Heart right ventricle (tissue), 16 donors: ENCODE measurements around the gene HNF4A. TPM values are rescaled to one million over a fixed set of nuclear protein-coding genes. Genes with fewer than 3 reads are reported as not detected.
A peak's percentile ranks its signal among the peaks of the same experiment; 100 is the strongest.

Experiments
- ATAC-seq, 8 donors: fragments of 200-7000 bp; cut with Tn5 transposase; one replicate each; pipeline ENCODE4 v1.9.1; 2020; ENCODE audit warnings: mild to moderate bottlenecking in 8 of 8, moderate library complexity in 8 of 8, moderate number of reproducible peaks in 1 of 8
- DNase-seq, 2 donors: peaks; one replicate each; pipeline ENCODE4 v3.0.0-alpha.2; 2020
- H3K27ac ChIP-seq, 10 donors: fragments of 200-600 bp; sonication (generic) in 2 of 10; one replicate each; pipeline versions ENCODE4 v1.5.0 to v1.8.0; 2020 to 2022; ENCODE audit warnings: mild to moderate bottlenecking in 3 of 10
- H3K27me3 ChIP-seq, 7 donors: fragments of 200-600 bp; one replicate each; pipeline ENCODE4 v1.8.0; 2021 to 2022; ENCODE audit warnings: mild to moderate bottlenecking in 2 of 7
- H3K36me3 ChIP-seq, 9 donors: fragments of 200-600 bp; sonication (generic) in 1 of 9; one replicate each; pipeline versions ENCODE4 v1.5.0 to v1.8.0; 2020 to 2022; ENCODE audit warnings: mild to moderate bottlenecking in 2 of 9
- H3K4me1 ChIP-seq, 9 donors: fragments of 200-600 bp; sonication (generic) in 1 of 9; one replicate each; pipeline versions ENCODE4 v1.5.0 to v1.8.0; 2020 to 2022; ENCODE audit warnings: mild to moderate bottlenecking in 4 of 9
- H3K4me3 ChIP-seq, 10 donors: fragments of 200-600 bp; sonication (generic) in 2 of 10; one replicate each; pipeline versions ENCODE4 v1.5.0 to v1.8.0; 2020 to 2022; ENCODE audit warnings: mild to moderate bottlenecking in 7 of 10, moderate library complexity in 2 of 10
- H3K9me3 ChIP-seq, 11 donors: fragments of 200-600 bp in 10 of 11; sonication (generic) in 2 of 11; one replicate each; pipeline versions ENCODE4 v1.5.0 to v1.8.0; 2013 to 2022; ENCODE audit warnings: mild to moderate bottlenecking in 2 of 11, control low read depth in 1 of 11, moderate library complexity in 1 of 11
- WGBS, 2 donors: extraction: QIAGEN DNeasy Blood & Tissue Kit; methylation state at CpG; one replicate each; pipeline ENCODE4 v1.1.7; 2013; ENCODE audit warnings: inconsistent platforms in 1 of 2; 5-methylcytosine and 5-hydroxymethylcytosine counted together
- intact Hi-C, 10 donors: fragments of 100-400 bp; cut with DNase I; formaldehyde crosslinking; loops; one replicate each; pipeline versions ENCODE4 v1.11.1 to v1.14.2; 2022
- polyA plus RNA-seq, 2 donors: library from polyadenylated mRNA; stranded (reverse); fragments of 200-250 nt; gene quantifications; one replicate each; pipeline ENCODE4 v1.2.3, GENCODE V29; 2013
- total RNA-seq, 10 donors: library from RNA; stranded (reverse); fragmentation: NEBNext Ultra II Directional in 3 of 10; extraction: Animal tissue kit (Norgen Biotek cat#: 25700) in 3 of 10; gene quantifications; one replicate each; pipeline versions ENCODE4 v1.2.1 to v1.2.4, GENCODE V29; 2021 to 2023
- TF ChIP-seq, protein P1 (sequence below), 9 donors: fragments of 200-600 bp; sonication (generic) in 2 of 9; IDR thresholded peaks; one replicate each; pipeline versions ENCODE4 v1.5.0 to v1.8.0; 2021 to 2022; ENCODE audit warnings: antibody characterized with exemption in 9 of 9, mild to moderate bottlenecking in 5 of 9, moderate library complexity in 1 of 9
- donor health status: Arrhythmogenic right ventricular cardiomyopathy.
- donor health status: ischemic (EF 13 %, LVEDD 7.1; RV severe dilation, severe dysfunction).
- donor health status: healthy with polysubstance abuse.
- donor health status: DM: no; HTN: yes; CAD: no.
- donor health status: DM: no; HTN: no; CAD: no.
- donor health status: ischemic (EF 25% LVEDD 6.9; RV normal size, moderate dysfunction).
- donor health status: ischemic (EF 25% LVEDD 5.7; RV mildly dilated, moderate dysfunction).
- donor health status: healthy.
- donor health status: DM: yes; HTN: yes; CAD: no.
- donor health status: Ischemic cardiomyopathy.
- donor health status: ischemic (EF 35%, LVEDD 5.7; RV mildly dilated, moderate dysfunction).
- donor health status: nonischemic (EF 11% LVEDD 7.7; RV severe dilation, severe dysfunction).
- donor health status: DM: yes; HTN: yes; CAD: no.
- donor health status: PGD.
- donor health status: ischemic (EF 29% LVEDD 5.4; RV normal size, mild dysfunction).
- donor health status: nonischemic (EF 23%, LVEDD 6.1; RV moderate dilation, normal function).

HNF4A gene
- total and polyA plus RNA-seq, 12 donors, result under 0.01 TPM; not detected in 11

DNA sequence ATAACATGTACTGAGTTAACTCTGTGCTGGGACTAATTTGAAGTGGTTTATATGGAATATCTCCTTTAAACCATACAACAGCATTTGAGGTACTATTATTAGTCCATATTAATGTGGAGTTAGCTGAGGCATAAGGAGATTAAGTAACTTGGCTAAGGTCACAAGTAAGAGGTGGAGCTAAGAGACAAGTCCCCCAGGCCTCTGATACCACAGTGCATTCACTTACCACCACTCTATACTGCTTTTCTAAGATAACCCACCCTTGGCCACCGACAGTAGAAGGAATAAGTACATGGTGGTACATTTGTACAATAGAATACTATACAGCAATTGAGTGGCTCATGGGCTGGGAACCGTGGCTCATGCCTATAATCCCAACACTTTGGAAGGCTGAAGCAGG, 103.8 kb downstream of the HNF4A start:
- intact Hi-C loops, result loop anchor here in 3 of 10 donors (5.0 kb wide), 2 partner anchors 67 to 72 kb away; no protein-coding TSS in a partner anchor
- WGBS, 2 donors, result 77% methylated on average over 2 of the region's 2 CpGs
- no peak for DNase-seq
- TF ChIP-seq, protein P1, sequence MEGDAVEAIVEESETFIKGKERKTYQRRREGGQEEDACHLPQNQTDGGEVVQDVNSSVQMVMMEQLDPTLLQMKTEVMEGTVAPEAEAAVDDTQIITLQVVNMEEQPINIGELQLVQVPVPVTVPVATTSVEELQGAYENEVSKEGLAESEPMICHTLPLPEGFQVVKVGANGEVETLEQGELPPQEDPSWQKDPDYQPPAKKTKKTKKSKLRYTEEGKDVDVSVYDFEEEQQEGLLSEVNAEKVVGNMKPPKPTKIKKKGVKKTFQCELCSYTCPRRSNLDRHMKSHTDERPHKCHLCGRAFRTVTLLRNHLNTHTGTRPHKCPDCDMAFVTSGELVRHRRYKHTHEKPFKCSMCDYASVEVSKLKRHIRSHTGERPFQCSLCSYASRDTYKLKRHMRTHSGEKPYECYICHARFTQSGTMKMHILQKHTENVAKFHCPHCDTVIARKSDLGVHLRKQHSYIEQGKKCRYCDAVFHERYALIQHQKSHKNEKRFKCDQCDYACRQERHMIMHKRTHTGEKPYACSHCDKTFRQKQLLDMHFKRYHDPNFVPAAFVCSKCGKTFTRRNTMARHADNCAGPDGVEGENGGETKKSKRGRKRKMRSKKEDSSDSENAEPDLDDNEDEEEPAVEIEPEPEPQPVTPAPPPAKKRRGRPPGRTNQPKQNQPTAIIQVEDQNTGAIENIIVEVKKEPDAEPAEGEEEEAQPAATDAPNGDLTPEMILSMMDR (IDR thresholded peaks at IDR 0.05), result no peak
- Histone ChIP-seq H3K4me3 (no peak overlapping the region), H3K27ac (no peak overlapping the region), H3K27me3 (no peaks in the 10 kb centered on the region), H3K4me1 (peaks cover 0 to 8% (median 0%) of the 10 kb centered on the region in 9 donors), H3K36me3 (no peaks in the 10 kb centered on the region), H3K9me3 (no peaks in the 10 kb centered on the region)
- no peak for ATAC-seq

DNA sequence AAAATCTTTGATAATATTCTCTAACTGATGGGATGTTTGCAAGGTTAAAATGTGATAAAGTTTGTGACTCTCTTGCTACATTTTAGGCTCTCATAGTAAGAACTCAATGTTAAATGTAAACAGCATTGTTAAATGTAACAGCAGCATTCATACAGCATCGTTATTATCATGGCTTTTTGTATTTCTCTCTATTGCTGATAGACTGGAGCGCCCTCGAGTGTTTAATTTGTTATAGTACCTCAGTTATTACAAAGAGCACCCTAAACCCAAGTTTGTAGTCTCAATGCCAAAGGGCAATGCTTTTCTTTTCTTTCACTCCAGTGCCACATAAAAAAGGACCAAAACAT, 105.3 kb downstream of the HNF4A start:
- WGBS, 2 donors, result 12 to 21% methylated on average over 3 of the region's 3 CpGs
- ATAC-seq (peak in 1 of 8 donors; percentile 42), DNase-seq (no peak)
- Histone ChIP-seq H3K27me3 (no peaks in the 10 kb centered on the region), H3K4me1 (no peaks in the 10 kb centered on the region), H3K4me3 (no peak overlapping the region), H3K27ac (no peak overlapping the region), H3K36me3 (no peaks in the 10 kb centered on the region), H3K9me3 (no peaks in the 10 kb centered on the region)
- TF ChIP-seq, protein P1 (IDR thresholded peaks at IDR 0.05), result peak in 8 of 9 donors; percentile 7 to 60 (median 42)
- intact Hi-C loops, result loop anchor here in 8 of 10 donors (2.0 to 10.0 kb wide), 6 partner anchors 73 to 248 kb away; partner anchors contain the start of genes OSER1 (in 3 of the 8) and FITM2 (in 1 of the 8)

DNA sequence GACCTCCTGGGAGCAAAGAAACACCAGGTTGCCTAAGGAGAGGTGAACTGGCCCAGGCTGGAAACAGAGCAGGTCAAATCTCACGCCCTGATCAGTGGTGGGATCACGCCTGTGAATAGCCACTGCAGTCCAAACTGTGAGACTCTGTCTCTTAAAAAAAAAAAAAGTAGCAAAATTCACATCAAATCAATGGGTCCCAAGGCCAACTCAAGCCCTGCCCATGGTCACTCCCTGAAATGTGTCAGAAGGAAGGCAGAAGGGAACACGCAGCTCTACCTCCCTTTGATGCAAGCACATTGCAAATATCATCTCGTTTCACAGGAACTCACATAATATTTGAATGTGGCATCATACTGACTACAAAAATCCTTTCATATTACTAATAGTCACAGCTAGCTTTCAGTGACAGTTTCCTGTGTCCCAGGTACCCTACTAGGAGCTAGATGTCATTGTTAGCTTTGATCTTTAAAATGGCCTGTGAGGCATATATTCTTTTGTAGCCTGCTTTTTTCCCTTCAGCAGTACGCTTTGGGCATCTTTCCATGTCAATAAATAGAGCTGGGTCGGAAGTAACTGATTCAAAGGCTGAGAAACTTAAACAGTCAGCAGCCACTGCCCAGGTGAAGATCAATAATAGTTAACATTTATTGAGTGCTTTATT, 105.8 kb downstream of the HNF4A start:
- Histone ChIP-seq H3K27ac (no peak overlapping the region), H3K9me3 (no peaks in the 10 kb centered on the region), H3K4me1 (no peaks in the 10 kb centered on the region), H3K4me3 (no peak overlapping the region), H3K27me3 (no peaks in the 10 kb centered on the region), H3K36me3 (no peaks in the 10 kb centered on the region)
- intact Hi-C loops, result loop anchor here in 8 of 10 donors (2.0 to 10.0 kb wide), 6 partner anchors 74 to 249 kb away; partner anchors contain the start of genes OSER1 (in 3 of the 8) and FITM2 (in 1 of the 8)
- 77 to 78% methylated on average over 6 of the region's 6 CpGs for WGBS, 2 donors
- TF ChIP-seq, protein P1 (IDR thresholded peaks at IDR 0.05), result peak in 2 of 9 donors; percentile 1 to 3
- ATAC-seq (no peak), DNase-seq (no peak)

DNA sequence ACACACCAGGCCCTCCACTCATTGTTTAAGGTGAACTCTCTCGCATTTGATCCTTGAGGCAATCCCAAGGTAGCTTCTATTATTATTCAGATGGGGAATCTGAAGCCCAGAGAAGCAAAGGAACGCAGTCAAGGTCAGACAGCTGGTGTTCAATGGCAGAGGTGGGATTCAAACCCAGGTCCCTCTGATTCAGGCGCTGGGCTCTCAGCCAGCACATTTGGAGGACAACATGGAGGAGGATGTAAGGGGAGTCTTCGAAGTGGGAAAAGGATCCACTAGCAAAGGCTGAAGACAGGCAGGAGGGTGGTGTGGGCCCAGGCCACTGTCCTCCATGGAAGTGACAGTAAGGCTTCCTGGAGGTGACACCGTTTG, 106.3 kb downstream of the HNF4A start:
- DNase-seq, result no peak
- H3K4me1 ChIP-seq, result no peaks in the 10 kb centered on the region
- no peak overlapping the region for H3K27ac ChIP-seq
- H3K4me3 ChIP-seq, result no peak overlapping the region
- TF ChIP-seq, protein P1 (IDR thresholded peaks at IDR 0.05), result no peak
- 70 to 77% methylated on average over 5 of the region's 5 CpGs for WGBS, 2 donors
- H3K27me3 ChIP-seq, result no peaks in the 10 kb centered on the region
- H3K9me3 ChIP-seq, result no peaks in the 10 kb centered on the region
- H3K36me3 ChIP-seq, result no peaks in the 10 kb centered on the region
- no peak for ATAC-seq
- intact Hi-C loops, result loop anchor here in 8 of 10 donors (2.0 to 10.0 kb wide), 6 partner anchors 74 to 249 kb away; partner anchors contain the start of genes OSER1 (in 3 of the 8) and FITM2 (in 1 of the 8)
